A549 (cell line): Measurements from ENCODE around the gene LIG1. TPM values are rescaled to one million over a fixed set of nuclear protein-coding genes. Genes with fewer than 3 reads are reported as not detected.

Source experiments
- ATAC-seq, 2 experiments: fragments of 200-7000 bp in 1 of 2; fragments of >200 bp in 1 of 2; cut with Nextera tagmentation in 1 of 2; cut with Tn5 transposase in 1 of 2; 3 replicates each; pipeline versions ENCODE4 v1.8.0 to v1.9.1; 2018 to 2020; ENCODE audit warnings: mild to moderate bottlenecking in 1 of 2, moderate library complexity in 1 of 2
- CTCF ChIA-PET: fragments of 300-600 bp; sonication (Branson Sonifier 250); formaldehyde crosslinking; extraction: SDS; loops from one replicate; lab custom pipeline; 2021; ENCODE audit warnings: antibody characterized with exemption, inconsistent platforms; lab: Yijun Ruan, JAX
- POLR2A ChIA-PET: fragments of 350-600 bp; formaldehyde crosslinking; extraction: SDS; loops from one replicate; lab custom pipeline; 2021; ENCODE audit warnings: antibody characterized with exemption, inconsistent platforms; lab: Yijun Ruan, JAX
- DNase-seq, 2 experiments: peaks; one replicate each; pipeline versions ENCODE4 v3.0.0 to v3.0.0-alpha.2; 2011 to 2016; ENCODE audit warnings: low read depth in 1 of 2, low spot score in 1 of 2
- FAIRE-seq: peaks from 2 replicates; lab custom pipeline; 2011; peaks lifted over from hg19 to GRCh38; lab: Jason Lieb, UNC
- H3K27ac ChIP-seq, 2 experiments: fragments of >200 bp; sonication (Bioruptor Twin); formaldehyde crosslinking; 3 replicates each; pipeline ENCODE4 v1.5.1; 2016 to 2017
- H3K4me1 ChIP-seq: fragments of >200 bp; sonication (Bioruptor Twin); formaldehyde crosslinking; 3 replicates; pipeline ENCODE4 v1.6.1; 2016
- H3K4me2 ChIP-seq: fragments of >200 bp; sonication (Bioruptor Twin); formaldehyde crosslinking; 3 replicates; pipeline ENCODE4 v1.6.1; 2016
- H3K4me3 ChIP-seq: fragments of >200 bp; sonication (Bioruptor Twin); formaldehyde crosslinking; 3 replicates; pipeline ENCODE4 v1.5.1; 2016
- H3K9me3 ChIP-seq: fragments of >200 bp; sonication (Bioruptor Twin); formaldehyde crosslinking; 3 replicates; pipeline ENCODE4 v1.6.1; 2016
- BHLHE40 ChIP-seq: IDR thresholded peaks from 2 replicates; pipeline ENCODE4 v1.6.1; 2012; ENCODE audit warnings: low read depth, low read length, inconsistent platforms
- CHD2 ChIP-seq: fragments of 150-350 bp; IDR thresholded peaks from 2 replicates; pipeline ENCODE4 v1.6.1; 2014; ENCODE audit warnings: low read length; ENCODE audit not compliant: partially characterized antibody
- FOSB ChIP-seq: fragments of 250-450 bp; sonication (Bioruptor Pico); IDR thresholded peaks from 2 replicates; pipeline ENCODE4 v1.5.0; 2020; ENCODE audit warnings: mild to moderate bottlenecking, moderate library complexity
- FOXS1 ChIP-seq: fragments of 250-450 bp; sonication (Bioruptor Pico); IDR thresholded peaks from 2 replicates; pipeline ENCODE4 v1.5.0; 2020; ENCODE audit warnings: mild to moderate bottlenecking, moderate library complexity
- GATA3 ChIP-seq: IDR thresholded peaks from 2 replicates; pipeline ENCODE4 v1.6.1; 2012; ENCODE audit warnings: borderline replicate concordance
- JUN ChIP-seq, 2 experiments: fragments of >200 bp; sonication (Bioruptor Twin); formaldehyde crosslinking; IDR thresholded peaks; 2 replicates in 1 of 2; 3 replicates in 1 of 2; pipeline ENCODE4 v1.6.1; 2016 to 2017
- KDM1A ChIP-seq: fragments of 200-600 bp; sonication (generic); IDR thresholded peaks from 2 replicates; pipeline ENCODE4 v1.6.1; 2016; ENCODE audit warnings: low read depth, mild to moderate bottlenecking
- MYC ChIP-seq: IDR thresholded peaks from 2 replicates; pipeline ENCODE4 v1.6.1; 2012; ENCODE audit warnings: mild to moderate bottlenecking, inconsistent platforms, low read length, improper control_type of control experiment, borderline replicate concordance
- PHF8 ChIP-seq: fragments of 200-600 bp; sonication (generic); IDR thresholded peaks from 2 replicates; pipeline ENCODE4 v1.6.1; 2016; ENCODE audit warnings: low read depth, mild to moderate bottlenecking, antibody characterized with exemption, moderate library complexity, borderline replicate concordance
- POLR2A ChIP-seq: IDR thresholded peaks from 2 replicates; pipeline ENCODE4 v1.6.1; 2012; ENCODE audit warnings: mild to moderate bottlenecking, low read length
- RARB ChIP-seq: fragments of 250-450 bp; sonication (Bioruptor Pico); IDR thresholded peaks from 2 replicates; pipeline ENCODE4 v1.8.0; 2021; ENCODE audit warnings: mild to moderate bottlenecking, moderate library complexity
- RFX5 ChIP-seq: fragments of 450-650 bp; IDR thresholded peaks from 2 replicates; pipeline ENCODE4 v1.7.1; 2014; ENCODE audit warnings: antibody characterized with exemption, mild to moderate bottlenecking, moderate library complexity
- SMC3 ChIP-seq: fragments of >200 bp; sonication (Bioruptor Twin); formaldehyde crosslinking; IDR thresholded peaks from 3 replicates; pipeline ENCODE4 v1.6.1; 2018; ENCODE audit warnings: inconsistent platforms
- TFCP2L1 ChIP-seq: fragments of 250-450 bp; sonication (Bioruptor Pico); IDR thresholded peaks from 2 replicates; pipeline ENCODE4 v1.5.0; 2021; ENCODE audit warnings: mild to moderate bottlenecking
- TP53 ChIP-seq: fragments of 250-450 bp; sonication (Bioruptor Pico); IDR thresholded peaks from 2 replicates; pipeline ENCODE4 v1.5.0; 2021; ENCODE audit warnings: mild to moderate bottlenecking, moderate library complexity
- WGBS: methylation state at CpG from one replicate; pipeline ENCODE4 v1.1.6; 2017; ENCODE audit errors: missing lambda C conversion rate; 5-methylcytosine and 5-hydroxymethylcytosine counted together
- polyA minus RNA-seq: library from RNA; depleted of rRNA, polyadenylated mRNA; stranded (reverse); fragments of >200 nt; gene quantifications from 2 replicates; pipeline ENCODE4 v1.2.3, GENCODE V29; 2011; rRNA and poly(A)+ RNA removed
- polyA plus RNA-seq, 4 experiments: library from polyadenylated mRNA; depleted of rRNA in 3 of 4; stranded (reverse); fragments of >200 nt; fragmentation: RNase III in 1 of 4; extraction: RNeasy Plus Mini Kit Qiagen cat#74134 plus additional on column Dnase treatment in 1 of 4; gene quantifications; 2 replicates in 3 of 4; 3 replicates in 1 of 4; pipeline ENCODE4 v1.2.3, GENCODE V29; 2011 to 2017
- TF ChIP-seq, protein P1 (sequence below): IDR thresholded peaks from 2 replicates; pipeline ENCODE4 v1.6.1; 2012
- TF ChIP-seq, protein P2 (sequence below): IDR thresholded peaks from 2 replicates; pipeline ENCODE4 v1.6.1; 2012
- TF ChIP-seq, protein P3 (sequence below): IDR thresholded peaks from 2 replicates; pipeline ENCODE4 v1.6.1; 2012; ENCODE audit warnings: low read depth, borderline replicate concordance
- TF ChIP-seq, protein P4 (sequence below): fragments of >200 bp; sonication (Bioruptor Twin); formaldehyde crosslinking; IDR thresholded peaks from 3 replicates; pipeline ENCODE4 v1.5.1; 2016

LIG1 gene
- 41.2 and 54.9 TPM in 2 replicates for polyA plus RNA-seq (2011; rRNA removed)
- polyA plus RNA-seq (2012; cell fraction: cytosol; rRNA removed), result 101 and 103 TPM in 2 replicates
- polyA plus RNA-seq (2012; cell fraction: nucleus; rRNA removed), result 334 and 347 TPM in 2 replicates
- polyA plus RNA-seq (2017; fragmentation: RNase III; extraction: RNeasy Plus Mini Kit Qiagen cat#74134 plus additional on column Dnase treatment), result 88.8 to 106 TPM (median 101 TPM) in 3 replicates
- 69.2 and 70.1 TPM in 2 replicates for polyA minus RNA-seq

DNA sequence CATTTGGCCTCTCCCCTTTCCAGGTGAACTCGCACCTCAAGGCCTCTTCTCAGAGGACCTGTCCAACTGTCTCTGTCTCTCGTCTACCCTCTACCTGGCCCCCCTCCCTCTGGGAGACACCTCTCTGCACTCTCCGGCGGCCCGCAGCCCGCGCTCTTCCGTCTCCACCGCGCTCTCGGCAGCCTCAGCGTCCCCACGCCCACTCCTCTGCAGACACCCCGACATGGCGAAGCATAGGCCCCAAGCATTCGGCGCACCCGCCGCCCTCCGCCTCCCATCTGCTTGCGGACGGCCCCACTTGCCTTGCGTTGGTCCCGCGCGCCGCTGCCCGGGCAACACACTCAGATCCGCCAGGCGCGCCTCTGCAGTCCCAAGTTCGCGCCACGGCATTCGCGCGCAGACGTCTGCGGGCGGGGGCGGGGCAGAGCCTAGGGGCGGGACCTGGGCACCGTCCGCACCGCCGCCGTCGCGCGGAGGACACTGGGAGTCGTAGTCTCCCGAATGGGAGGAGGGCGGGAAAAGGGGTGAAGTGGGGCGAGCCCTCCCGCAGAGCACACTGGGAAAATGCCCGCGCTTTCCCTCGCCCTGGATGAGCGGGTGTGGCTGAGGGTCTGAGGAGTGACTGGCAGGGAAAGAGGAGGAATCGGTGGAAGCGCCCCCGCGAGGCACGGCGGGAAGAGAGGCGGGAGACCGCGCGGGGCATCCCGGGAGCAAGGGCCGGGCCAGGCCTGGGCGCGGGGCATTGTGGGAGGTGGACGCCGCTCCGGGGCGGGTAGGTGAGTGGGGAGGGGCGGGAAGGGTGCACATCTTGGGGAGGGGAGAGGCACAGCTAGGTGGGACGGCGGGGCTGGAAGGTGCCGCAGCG, at the start of gene LIG1, which contains the start of gene ZSWIM9:
Gene LIG1, minus strand, starts transcription at position 406 of the 865 bp plus-strand sequence. CDS start 4,778 bp downstream, outside the sequence.
Gene ZSWIM9, plus strand, starts transcription at position 742 of the 865 bp plus-strand sequence. CDS start 1,123 bp downstream, outside the sequence.
- FAIRE-seq, result peak; percentile 49
- peak within 1 kb of the TSS; percentile 94 for H3K4me3 ChIP-seq
- CTCF ChIA-PET, result interaction anchor here (0.8 to 1.5 kb wide), 8 partner anchors 10 to 62 kb away, joined by 3 to 5 read pairs (median 4); no protein-coding TSS in a partner anchor
- TF ChIP-seq CHD2 (no peak), JUN (IDR thresholded peaks at IDR 0.05) (peak in 1 of 2 experiments; percentile 65; a peak in 2 of 5 replicates), SMC3 (no peak), KDM1A (no peak), TP53 (peak; percentile 66; the same call in 1 of the 2 replicates), RFX5 (no peak), TFCP2L1 (peak; percentile 51; the same call in 1 of the 2 replicates), POLR2A (peak; percentile 80), FOSB (CRISPR knock-in tag) (no peak), PHF8 (peak; percentile 60), GATA3 (no peak)
- TF ChIP-seq, protein P1, sequence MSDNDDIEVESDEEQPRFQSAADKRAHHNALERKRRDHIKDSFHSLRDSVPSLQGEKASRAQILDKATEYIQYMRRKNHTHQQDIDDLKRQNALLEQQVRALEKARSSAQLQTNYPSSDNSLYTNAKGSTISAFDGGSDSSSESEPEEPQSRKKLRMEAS, result peak; percentile 83
- TF ChIP-seq, protein P2, sequence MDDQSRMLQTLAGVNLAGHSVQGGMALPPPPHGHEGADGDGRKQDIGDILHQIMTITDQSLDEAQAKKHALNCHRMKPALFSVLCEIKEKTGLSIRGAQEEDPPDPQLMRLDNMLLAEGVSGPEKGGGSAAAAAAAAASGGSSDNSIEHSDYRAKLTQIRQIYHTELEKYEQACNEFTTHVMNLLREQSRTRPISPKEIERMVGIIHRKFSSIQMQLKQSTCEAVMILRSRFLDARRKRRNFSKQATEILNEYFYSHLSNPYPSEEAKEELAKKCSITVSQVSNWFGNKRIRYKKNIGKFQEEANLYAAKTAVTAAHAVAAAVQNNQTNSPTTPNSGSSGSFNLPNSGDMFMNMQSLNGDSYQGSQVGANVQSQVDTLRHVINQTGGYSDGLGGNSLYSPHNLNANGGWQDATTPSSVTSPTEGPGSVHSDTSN, result peak; percentile 28; the same call in 1 of the 2 replicates
- TF ChIP-seq, protein P3, sequence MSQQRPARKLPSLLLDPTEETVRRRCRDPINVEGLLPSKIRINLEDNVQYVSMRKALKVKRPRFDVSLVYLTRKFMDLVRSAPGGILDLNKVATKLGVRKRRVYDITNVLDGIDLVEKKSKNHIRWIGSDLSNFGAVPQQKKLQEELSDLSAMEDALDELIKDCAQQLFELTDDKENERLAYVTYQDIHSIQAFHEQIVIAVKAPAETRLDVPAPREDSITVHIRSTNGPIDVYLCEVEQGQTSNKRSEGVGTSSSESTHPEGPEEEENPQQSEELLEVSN, result peak; percentile 75; the same call in 1 of the 2 replicates
- WGBS, result 1% methylated on average over 38 of the region's 82 CpGs
- ATAC-seq, result peak; percentile 88 to 94
- H3K4me1 ChIP-seq, result peaks cover 14% of the 10 kb centered on the region; the same call in 2 of the 3 replicates
- H3K4me2 ChIP-seq, result peak within 1 kb of the TSS; percentile 93
- POLR2A ChIA-PET, result interaction anchor here (0.6 to 1.3 kb wide), 9 partner anchors 12 to 90 kb away, joined by 3 to 17 read pairs (median 3); partner anchors contain the start of genes CARD8 and PLA2G4C
- peak within 1 kb of the TSS; percentile 92 to 93 for H3K27ac ChIP-seq
- no peaks in the 10 kb centered on the region for H3K9me3 ChIP-seq
- DNase-seq, result peak; percentile 97 to 99

DNA sequence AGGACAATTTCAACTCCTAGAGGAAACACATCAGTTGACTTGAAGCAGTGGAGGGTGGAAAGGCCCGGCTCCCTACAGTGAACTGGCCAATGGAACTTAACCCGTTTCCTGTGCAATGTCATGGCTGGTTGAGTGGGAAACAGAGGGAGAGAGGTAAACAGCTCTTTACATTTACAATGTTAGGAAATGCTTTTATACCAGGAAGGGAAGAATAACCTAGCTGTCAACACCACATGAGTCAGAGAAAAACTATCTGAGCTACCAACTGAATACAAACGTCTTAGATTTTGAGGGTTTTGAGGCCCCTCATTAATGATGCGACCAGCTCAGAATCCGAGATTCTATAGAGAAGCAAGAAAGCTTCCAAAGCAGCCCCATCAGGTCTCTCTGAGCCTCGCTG, 48.9 kb upstream of the LIG1 start:
- H3K4me1 ChIP-seq, result no peaks in the 10 kb centered on the region
- 78% methylated on average over 6 of the region's 6 CpGs for WGBS
- TF ChIP-seq, protein P4, sequence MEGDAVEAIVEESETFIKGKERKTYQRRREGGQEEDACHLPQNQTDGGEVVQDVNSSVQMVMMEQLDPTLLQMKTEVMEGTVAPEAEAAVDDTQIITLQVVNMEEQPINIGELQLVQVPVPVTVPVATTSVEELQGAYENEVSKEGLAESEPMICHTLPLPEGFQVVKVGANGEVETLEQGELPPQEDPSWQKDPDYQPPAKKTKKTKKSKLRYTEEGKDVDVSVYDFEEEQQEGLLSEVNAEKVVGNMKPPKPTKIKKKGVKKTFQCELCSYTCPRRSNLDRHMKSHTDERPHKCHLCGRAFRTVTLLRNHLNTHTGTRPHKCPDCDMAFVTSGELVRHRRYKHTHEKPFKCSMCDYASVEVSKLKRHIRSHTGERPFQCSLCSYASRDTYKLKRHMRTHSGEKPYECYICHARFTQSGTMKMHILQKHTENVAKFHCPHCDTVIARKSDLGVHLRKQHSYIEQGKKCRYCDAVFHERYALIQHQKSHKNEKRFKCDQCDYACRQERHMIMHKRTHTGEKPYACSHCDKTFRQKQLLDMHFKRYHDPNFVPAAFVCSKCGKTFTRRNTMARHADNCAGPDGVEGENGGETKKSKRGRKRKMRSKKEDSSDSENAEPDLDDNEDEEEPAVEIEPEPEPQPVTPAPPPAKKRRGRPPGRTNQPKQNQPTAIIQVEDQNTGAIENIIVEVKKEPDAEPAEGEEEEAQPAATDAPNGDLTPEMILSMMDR, result no peak
- TF ChIP-seq PHF8 (no peak), BHLHE40 (no peak), MYC (no peak), RARB (CRISPR knock-in tag) (no peak), FOXS1 (no peak)
- TF ChIP-seq, protein P1, result no peak
- TF ChIP-seq, protein P3, result no peak
- DNase-seq (no peak), ATAC-seq (no peak), FAIRE-seq (no peak)
- H3K9me3 ChIP-seq, result no peaks in the 10 kb centered on the region
- POLR2A ChIA-PET, result interaction anchor here (0.6 to 0.8 kb wide), 2 partner anchors 15 to 37 kb away, joined by 3 read pairs; partner anchors contain the start of gene CARD8
- no peak overlapping the region for H3K4me2 ChIP-seq
- no peak overlapping the region for H3K27ac ChIP-seq
- CTCF ChIA-PET, result interaction anchor here (0.6 to 2.5 kb wide), 6 partner anchors 8 to 255 kb away, joined by 3 to 9 read pairs (median 4); no protein-coding TSS in a partner anchor
- no peak overlapping the region for H3K4me3 ChIP-seq
